ENCODE measurements around the gene MAP2K7. TPM values are rescaled to one million over a fixed set of nuclear protein-coding genes. Genes with fewer than 3 reads are reported as not detected.
A peak's percentile ranks its signal among the peaks of the same experiment; 100 is the strongest.
"Not testable (repeated sequence)": the region's sequence is repeated elsewhere in the genome, so short reads cannot be mapped to it uniquely, and the experiment has no call there.

The MAP2K7 gene
- total RNA-seq, 1 donor from 2014 or later: 42.2 TPM

- no peak overlapping the region for H3K4me3 Mint-ChIP-seq
- H3K4me1 Mint-ChIP-seq (ENCODE audit: unreplicated experiment): no peaks in the 10 kb centered on the region
- no peak overlapping the region for H3K27ac Mint-ChIP-seq
- no peaks in the 10 kb centered on the region for H3K36me3 Mint-ChIP-seq
- no peak for TF ChIP-seq CTCF (conservative IDR thresholded peaks at IDR 0.05)
- H3K27me3 Mint-ChIP-seq: peaks cover 15% of the 10 kb centered on the region
- DNase-seq (ENCODE audit: extremely low spot score, unreplicated experiment): no peak
- no peaks in the 10 kb centered on the region for H3K9me3 Mint-ChIP-seq
Measured at GRCh38 chr19:7887408-7888144, 16.1 kb upstream of the MAP2K7 start.

GRCh38 chr19:7888145-7888825, 15.4 kb upstream of the MAP2K7 start, which contains the start of gene LRRC8E:
Gene LRRC8E, plus strand, starts transcription at chr19:7888510. Its CDS starts 7,094 bp downstream, at chr19:7895604.
- H3K4me3 Mint-ChIP-seq: peak within 1 kb of the TSS; percentile 75
- peaks cover 15% of the 10 kb centered on the region for H3K27me3 Mint-ChIP-seq
- no peaks in the 10 kb centered on the region for H3K4me1 Mint-ChIP-seq (ENCODE audit: unreplicated experiment)
- H3K9me3 Mint-ChIP-seq: no peaks in the 10 kb centered on the region
- H3K27ac Mint-ChIP-seq: no peak within 1 kb of the TSS
- DNase-seq (ENCODE audit: extremely low spot score, unreplicated experiment): no peak
- H3K36me3 Mint-ChIP-seq: no peaks in the 10 kb centered on the region
- TF ChIP-seq CTCF (conservative IDR thresholded peaks at IDR 0.05): no peak

- Mint-ChIP-seq H3K9me3 (no peaks in the 10 kb centered on the region), H3K36me3 (no peaks in the 10 kb centered on the region), H3K27me3 (peaks cover 15% of the 10 kb centered on the region), H3K4me1 (ENCODE audit: unreplicated experiment) (no peaks in the 10 kb centered on the region), H3K4me3 (peak overlapping the region; percentile 75), H3K27ac (no peak overlapping the region)
- no peak for TF ChIP-seq CTCF (conservative IDR thresholded peaks at IDR 0.05)
- no peak for DNase-seq (ENCODE audit: extremely low spot score, unreplicated experiment)
Measured at GRCh38 chr19:7888826-7889217, 14.9 kb upstream of the MAP2K7 start.

GRCh38 chr19:7893362-7894101, 10.1 kb upstream of the MAP2K7 start:
- not testable (repeated sequence) for H3K27me3 Mint-ChIP-seq; H3K4me1 Mint-ChIP-seq (ENCODE audit: unreplicated experiment); H3K9me3 Mint-ChIP-seq; H3K4me3 Mint-ChIP-seq; H3K27ac Mint-ChIP-seq; H3K36me3 Mint-ChIP-seq; DNase-seq (ENCODE audit: extremely low spot score, unreplicated experiment)

GRCh38 chr19:7894612-7895309, 8.9 kb upstream of the MAP2K7 start:
- H3K4me1 Mint-ChIP-seq (ENCODE audit: unreplicated experiment): peaks cover 4% of the 10 kb centered on the region
- H3K27ac Mint-ChIP-seq: peak overlapping the region; percentile 53
- DNase-seq (ENCODE audit: extremely low spot score, unreplicated experiment): no peak
- H3K9me3 Mint-ChIP-seq: no peaks in the 10 kb centered on the region
- peaks cover 5% of the 10 kb centered on the region for H3K27me3 Mint-ChIP-seq
- no peaks in the 10 kb centered on the region for H3K36me3 Mint-ChIP-seq
- TF ChIP-seq CTCF (conservative IDR thresholded peaks at IDR 0.05): no peak
- H3K4me3 Mint-ChIP-seq: peak overlapping the region; percentile 34

Data from type B pancreatic cell (in vitro differentiated cells).